ENCODE measurements around the gene CHM. TPM values are rescaled to one million over a fixed set of nuclear protein-coding genes. Genes with fewer than 3 reads are reported as not detected.
"Not testable (repeated sequence)": the region's sequence is repeated elsewhere in the genome, so short reads cannot be mapped to it uniquely, and the experiment has no call there.

CHM gene
- total RNA-seq, 1 donor from 2014 or later, result 12.5 TPM

DNA sequence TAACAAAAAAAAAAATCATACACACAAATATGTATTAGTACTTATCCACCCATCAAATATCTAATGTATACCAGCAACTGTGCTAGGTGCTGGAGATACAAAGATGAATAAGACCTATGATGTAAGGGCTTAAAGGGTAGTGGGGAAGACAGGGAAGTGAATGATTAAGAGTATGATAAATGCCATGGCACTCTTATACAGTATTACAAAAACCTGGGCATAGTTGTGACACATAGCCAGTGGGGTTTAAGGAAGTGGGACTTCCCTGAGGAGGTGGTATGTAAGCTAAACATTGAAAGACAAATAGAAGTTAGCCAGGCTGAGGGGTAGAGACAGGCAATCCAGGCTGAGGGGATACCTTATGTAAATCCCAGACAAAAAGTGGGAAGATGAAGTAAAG is 23.5 kb downstream of the CHM start:
- Histone ChIP-seq H3K4me1 (ENCODE audit: control insufficient read depth in 3 of 3, insufficient read depth in 3 of 3, low read length in 3 of 3) (no peaks in the 10 kb centered on the region), H3K27me3 (ENCODE audit: control insufficient read depth in 3 of 3, insufficient read depth in 3 of 3, low read length in 3 of 3) (no peaks in the 10 kb centered on the region), H3K4me3 (ENCODE audit: low read length in 3 of 3) (no peak overlapping the region), H3K9ac (ENCODE audit: low read depth in 1 of 3, low read length in 3 of 3) (no peak overlapping the region), H3K9me3 (ENCODE audit: control insufficient read depth in 3 of 3, low read length in 3 of 3) (no peaks in the 10 kb centered on the region), H3K27ac (ENCODE audit: low read depth, low read length) (no peak overlapping the region), H3K36me3 (ENCODE audit: control insufficient read depth in 3 of 3, insufficient read depth in 3 of 3, low read length in 3 of 3) (no peaks in the 10 kb centered on the region)

DNA sequence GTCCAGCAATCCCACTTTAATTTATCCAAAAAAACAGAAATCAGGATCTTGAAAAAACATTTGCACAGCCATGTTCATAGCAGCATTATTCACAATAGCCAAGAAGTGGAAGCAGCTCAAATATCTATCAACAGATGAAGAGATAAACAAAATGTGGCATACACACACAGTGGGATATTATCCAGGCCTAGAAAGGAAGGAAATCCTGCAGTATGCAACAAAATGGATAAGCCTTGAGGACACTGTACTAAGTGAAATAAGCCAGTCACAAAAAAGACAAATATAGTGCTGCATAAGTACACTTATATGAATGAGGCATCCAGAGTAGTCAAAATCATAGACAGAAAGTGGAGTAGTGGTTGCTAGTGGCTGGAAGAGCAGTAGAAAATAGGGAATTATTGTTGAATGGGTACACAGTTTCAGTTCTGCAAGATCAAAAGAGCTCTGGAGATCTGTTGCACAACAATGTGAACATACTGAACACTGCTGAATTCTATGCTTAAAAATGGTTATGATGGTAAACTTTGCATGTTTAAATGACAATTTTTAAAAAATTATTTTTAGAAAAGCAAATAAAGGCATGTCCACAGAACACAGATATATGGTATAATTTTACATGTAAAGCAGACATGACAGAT is 25.6 kb downstream of the CHM start:
- Histone ChIP-seq H3K9me3 (ENCODE audit: control insufficient read depth in 3 of 3, low read length in 3 of 3) (no peaks in the 10 kb centered on the region), H3K4me3 (ENCODE audit: low read length in 3 of 3) (no peak overlapping the region), H3K27me3 (ENCODE audit: control insufficient read depth in 3 of 3, insufficient read depth in 3 of 3, low read length in 3 of 3) (no peaks in the 10 kb centered on the region), H3K4me1 (ENCODE audit: control insufficient read depth in 3 of 3, insufficient read depth in 3 of 3, low read length in 3 of 3) (no peaks in the 10 kb centered on the region), H3K9ac (ENCODE audit: low read depth in 1 of 3, low read length in 3 of 3) (no peak overlapping the region), H3K27ac (ENCODE audit: low read depth, low read length) (no peak overlapping the region), H3K36me3 (ENCODE audit: control insufficient read depth in 3 of 3, insufficient read depth in 3 of 3, low read length in 3 of 3) (no peaks in the 10 kb centered on the region)

DNA sequence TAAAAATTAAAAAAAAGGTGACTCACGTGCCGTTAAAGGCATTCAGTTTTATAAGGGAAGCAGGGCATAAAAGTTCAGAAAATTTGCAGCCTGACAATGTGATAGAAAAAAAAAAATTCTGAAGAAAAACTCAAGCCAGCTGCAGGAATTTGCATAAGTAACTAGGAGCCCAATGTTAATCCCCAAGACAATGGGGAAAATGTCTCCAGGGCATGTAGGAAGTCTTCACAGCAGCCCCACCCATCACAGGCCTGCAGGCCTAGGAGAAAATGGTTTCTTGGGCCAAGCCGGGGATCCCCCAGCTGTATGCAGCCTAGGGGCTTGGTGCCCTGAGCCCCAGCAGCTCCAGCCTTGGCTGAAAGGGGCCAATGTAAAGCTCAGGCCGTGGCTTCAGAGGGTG is 31.2 kb downstream of the CHM start:
- Histone ChIP-seq H3K36me3 (ENCODE audit: control insufficient read depth in 3 of 3, insufficient read depth in 3 of 3, low read length in 3 of 3) (no peaks in the 10 kb centered on the region), H3K4me3 (ENCODE audit: low read length in 3 of 3) (no peak overlapping the region), H3K9ac (ENCODE audit: low read depth in 1 of 3, low read length in 3 of 3) (no peak overlapping the region), H3K9me3 (ENCODE audit: control insufficient read depth in 3 of 3, low read length in 3 of 3) (no peaks in the 10 kb centered on the region), H3K27ac (ENCODE audit: low read depth, low read length) (no peak overlapping the region), H3K4me1 (ENCODE audit: control insufficient read depth in 3 of 3, insufficient read depth in 3 of 3, low read length in 3 of 3) (peaks cover 0 to 4% (median 0%) of the 10 kb centered on the region in 3 donors), H3K27me3 (ENCODE audit: control insufficient read depth in 3 of 3, insufficient read depth in 3 of 3, low read length in 3 of 3) (no peaks in the 10 kb centered on the region)

DNA sequence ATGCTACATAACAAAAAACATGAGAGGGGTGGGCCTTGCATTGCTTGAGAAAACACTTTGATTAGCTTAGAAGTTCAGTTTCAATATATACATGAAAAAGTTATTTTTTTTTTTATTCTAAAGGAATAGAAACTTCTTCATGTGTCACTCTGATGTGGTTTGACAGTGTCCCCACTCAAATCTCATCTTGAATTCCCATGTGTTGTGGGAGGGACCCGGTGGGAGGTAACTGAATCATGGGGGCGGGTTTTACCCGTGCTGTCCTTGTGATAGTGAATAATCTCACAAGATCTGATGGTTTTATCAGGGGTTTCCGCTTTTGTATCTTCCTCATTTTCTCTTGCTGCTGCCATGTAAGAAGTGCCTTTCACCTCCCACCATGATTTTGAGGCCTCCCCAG is 32.4 kb downstream of the CHM start:
- not testable (repeated sequence) for H3K27ac ChIP-seq (ENCODE audit: low read depth, low read length); H3K4me3 ChIP-seq (ENCODE audit: low read length in 3 of 3); H3K4me1 ChIP-seq (ENCODE audit: control insufficient read depth in 3 of 3, insufficient read depth in 3 of 3, low read length in 3 of 3); H3K9me3 ChIP-seq (ENCODE audit: control insufficient read depth in 3 of 3, low read length in 3 of 3); H3K9ac ChIP-seq (ENCODE audit: low read depth in 1 of 3, low read length in 3 of 3); H3K36me3 ChIP-seq (ENCODE audit: control insufficient read depth in 3 of 3, insufficient read depth in 3 of 3, low read length in 3 of 3); H3K27me3 ChIP-seq (ENCODE audit: control insufficient read depth in 3 of 3, insufficient read depth in 3 of 3, low read length in 3 of 3)

DNA sequence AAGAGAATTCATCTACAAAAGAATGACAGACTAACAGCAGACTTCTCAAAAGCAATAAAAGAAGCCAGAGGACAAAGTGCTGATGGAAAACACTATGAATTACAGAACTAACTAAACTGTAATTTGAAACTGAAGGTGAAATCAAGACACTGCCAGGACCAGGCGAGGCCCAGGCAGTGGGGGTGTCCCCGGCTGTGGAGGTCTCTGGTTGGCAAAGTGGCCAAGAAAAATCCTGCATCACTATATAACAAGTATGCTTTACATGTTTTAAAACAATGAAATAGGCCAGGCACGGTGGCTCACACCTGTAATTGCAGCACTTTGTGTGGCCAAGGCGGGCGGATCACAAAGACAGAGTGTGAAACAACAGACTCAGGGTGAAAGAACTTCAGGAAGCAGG is 32.9 kb downstream of the CHM start:
- H3K4me3 ChIP-seq (ENCODE audit: low read length in 3 of 3), result no peak overlapping the region
- no peak overlapping the region for H3K9ac ChIP-seq (ENCODE audit: low read depth in 1 of 3, low read length in 3 of 3)
- no peaks in the 10 kb centered on the region for H3K27me3 ChIP-seq (ENCODE audit: control insufficient read depth in 3 of 3, insufficient read depth in 3 of 3, low read length in 3 of 3)

DNA sequence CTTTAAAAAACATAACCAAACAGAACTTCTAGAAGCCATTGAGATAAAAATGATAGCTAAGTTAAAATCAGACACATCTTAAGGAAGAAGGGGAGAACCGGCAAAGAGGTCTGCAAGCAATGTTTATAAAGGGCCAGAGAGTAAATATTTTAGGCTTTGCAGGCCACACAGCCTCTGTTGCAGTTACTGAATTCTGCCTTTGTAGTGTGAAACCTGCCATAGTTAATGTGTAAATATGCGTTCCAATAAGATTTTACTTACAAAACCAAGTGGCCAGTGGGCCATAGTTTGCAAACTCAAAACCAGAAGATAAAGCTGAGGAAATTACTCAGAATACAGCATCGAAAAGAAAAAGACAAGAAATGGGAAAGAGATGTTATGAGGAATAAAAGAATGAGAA is 33.6 kb downstream of the CHM start:
- Histone ChIP-seq H3K4me1 (ENCODE audit: control insufficient read depth in 3 of 3, insufficient read depth in 3 of 3, low read length in 3 of 3) (peaks cover 0 to 4% (median 0%) of the 10 kb centered on the region in 3 donors), H3K36me3 (ENCODE audit: control insufficient read depth in 3 of 3, insufficient read depth in 3 of 3, low read length in 3 of 3) (no peaks in the 10 kb centered on the region), H3K4me3 (ENCODE audit: low read length in 3 of 3) (no peak overlapping the region), H3K9ac (ENCODE audit: low read depth in 1 of 3, low read length in 3 of 3) (no peak overlapping the region), H3K27ac (ENCODE audit: low read depth, low read length) (no peak overlapping the region), H3K9me3 (ENCODE audit: control insufficient read depth in 3 of 3, low read length in 3 of 3) (no peaks in the 10 kb centered on the region), H3K27me3 (ENCODE audit: control insufficient read depth in 3 of 3, insufficient read depth in 3 of 3, low read length in 3 of 3) (no peaks in the 10 kb centered on the region)

More for the DNA sequence above, 32.9 kb downstream of the CHM start:
- H3K36me3 ChIP-seq (ENCODE audit: control insufficient read depth in 3 of 3, insufficient read depth in 3 of 3, low read length in 3 of 3), result no peaks in the 10 kb centered on the region
- H3K4me1 ChIP-seq (ENCODE audit: control insufficient read depth in 3 of 3, insufficient read depth in 3 of 3, low read length in 3 of 3), result peaks cover 0 to 4% (median 0%) of the 10 kb centered on the region in 3 donors
- no peak overlapping the region for H3K27ac ChIP-seq (ENCODE audit: low read depth, low read length)
- no peaks in the 10 kb centered on the region for H3K9me3 ChIP-seq (ENCODE audit: control insufficient read depth in 3 of 3, low read length in 3 of 3)

DNA sequence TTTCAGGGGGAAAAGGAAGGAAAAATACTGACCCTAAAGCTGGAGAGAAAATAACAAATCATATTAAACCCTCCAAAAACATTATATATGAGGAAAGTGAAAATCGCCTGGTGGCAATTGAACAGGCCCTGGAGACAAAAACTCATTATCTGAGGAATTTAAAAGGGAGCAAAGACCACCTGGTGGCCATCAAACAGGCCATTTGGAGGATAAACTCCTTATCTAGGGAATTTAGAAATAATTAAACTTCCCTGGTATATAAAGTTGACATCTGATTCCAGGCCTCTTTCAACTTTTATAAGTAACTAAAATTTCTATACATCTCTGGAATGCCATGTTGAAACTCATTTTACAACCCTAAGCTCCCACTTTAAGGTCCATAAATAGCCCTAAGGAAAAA is 35.2 kb downstream of the CHM start:
- Histone ChIP-seq H3K4me3 (ENCODE audit: low read length in 3 of 3) (no peak overlapping the region), H3K9ac (ENCODE audit: low read depth in 1 of 3, low read length in 3 of 3) (no peak overlapping the region), H3K9me3 (ENCODE audit: control insufficient read depth in 3 of 3, low read length in 3 of 3) (no peaks in the 10 kb centered on the region), H3K27ac (ENCODE audit: low read depth, low read length) (no peak overlapping the region), H3K36me3 (ENCODE audit: control insufficient read depth in 3 of 3, insufficient read depth in 3 of 3, low read length in 3 of 3) (no peaks in the 10 kb centered on the region), H3K4me1 (ENCODE audit: control insufficient read depth in 3 of 3, insufficient read depth in 3 of 3, low read length in 3 of 3) (peaks cover 0 to 4% (median 0%) of the 10 kb centered on the region in 3 donors), H3K27me3 (ENCODE audit: control insufficient read depth in 3 of 3, insufficient read depth in 3 of 3, low read length in 3 of 3) (no peaks in the 10 kb centered on the region)

DNA sequence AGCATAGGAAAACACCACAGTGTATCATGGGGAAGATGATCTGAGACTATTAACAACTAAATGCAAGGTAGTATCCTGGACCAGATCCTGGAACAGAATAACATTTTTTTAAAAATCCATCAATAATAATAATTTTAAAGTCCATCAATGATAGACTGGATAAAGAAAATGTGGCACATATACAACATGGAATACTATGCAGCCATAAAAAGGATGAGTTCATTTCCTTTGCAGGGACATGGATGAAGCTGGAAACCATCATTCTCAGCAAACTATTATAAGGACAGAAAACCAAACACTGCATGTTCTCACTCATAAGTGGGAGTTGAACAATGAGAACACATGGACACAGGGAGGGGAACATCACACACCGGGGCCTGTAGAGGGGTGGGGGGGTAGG is 37.6 kb downstream of the CHM start:
- not testable (repeated sequence) for H3K36me3 ChIP-seq (ENCODE audit: control insufficient read depth in 3 of 3, insufficient read depth in 3 of 3, low read length in 3 of 3); H3K9ac ChIP-seq (ENCODE audit: low read depth in 1 of 3, low read length in 3 of 3); H3K27ac ChIP-seq (ENCODE audit: low read depth, low read length); H3K4me1 ChIP-seq (ENCODE audit: control insufficient read depth in 3 of 3, insufficient read depth in 3 of 3, low read length in 3 of 3); H3K27me3 ChIP-seq (ENCODE audit: control insufficient read depth in 3 of 3, insufficient read depth in 3 of 3, low read length in 3 of 3); H3K4me3 ChIP-seq (ENCODE audit: low read length in 3 of 3); H3K9me3 ChIP-seq (ENCODE audit: control insufficient read depth in 3 of 3, low read length in 3 of 3)

DNA sequence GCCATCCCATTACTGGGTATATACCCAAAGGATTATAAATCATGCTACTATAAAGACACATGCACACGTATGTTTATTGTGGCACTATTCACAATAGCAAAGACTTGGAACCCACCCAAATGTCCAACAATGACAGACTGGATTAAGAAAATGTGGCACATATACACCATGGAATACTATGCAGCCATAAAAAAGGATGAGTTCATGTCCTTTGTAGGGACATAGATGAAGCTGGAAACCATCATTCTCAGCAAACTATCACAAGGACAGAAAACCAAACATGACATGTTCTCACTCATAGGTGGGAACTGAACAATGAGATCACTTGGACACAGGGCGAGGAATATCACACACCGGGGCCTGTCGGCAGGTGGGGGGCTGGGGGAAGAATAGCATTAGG is 39.5 kb downstream of the CHM start:
- not testable (repeated sequence) for H3K9me3 ChIP-seq (ENCODE audit: control insufficient read depth in 3 of 3, low read length in 3 of 3); H3K4me1 ChIP-seq (ENCODE audit: control insufficient read depth in 3 of 3, insufficient read depth in 3 of 3, low read length in 3 of 3); H3K4me3 ChIP-seq (ENCODE audit: low read length in 3 of 3); H3K27ac ChIP-seq (ENCODE audit: low read depth, low read length); H3K9ac ChIP-seq (ENCODE audit: low read depth in 1 of 3, low read length in 3 of 3); H3K36me3 ChIP-seq (ENCODE audit: control insufficient read depth in 3 of 3, insufficient read depth in 3 of 3, low read length in 3 of 3); H3K27me3 ChIP-seq (ENCODE audit: control insufficient read depth in 3 of 3, insufficient read depth in 3 of 3, low read length in 3 of 3)

DNA sequence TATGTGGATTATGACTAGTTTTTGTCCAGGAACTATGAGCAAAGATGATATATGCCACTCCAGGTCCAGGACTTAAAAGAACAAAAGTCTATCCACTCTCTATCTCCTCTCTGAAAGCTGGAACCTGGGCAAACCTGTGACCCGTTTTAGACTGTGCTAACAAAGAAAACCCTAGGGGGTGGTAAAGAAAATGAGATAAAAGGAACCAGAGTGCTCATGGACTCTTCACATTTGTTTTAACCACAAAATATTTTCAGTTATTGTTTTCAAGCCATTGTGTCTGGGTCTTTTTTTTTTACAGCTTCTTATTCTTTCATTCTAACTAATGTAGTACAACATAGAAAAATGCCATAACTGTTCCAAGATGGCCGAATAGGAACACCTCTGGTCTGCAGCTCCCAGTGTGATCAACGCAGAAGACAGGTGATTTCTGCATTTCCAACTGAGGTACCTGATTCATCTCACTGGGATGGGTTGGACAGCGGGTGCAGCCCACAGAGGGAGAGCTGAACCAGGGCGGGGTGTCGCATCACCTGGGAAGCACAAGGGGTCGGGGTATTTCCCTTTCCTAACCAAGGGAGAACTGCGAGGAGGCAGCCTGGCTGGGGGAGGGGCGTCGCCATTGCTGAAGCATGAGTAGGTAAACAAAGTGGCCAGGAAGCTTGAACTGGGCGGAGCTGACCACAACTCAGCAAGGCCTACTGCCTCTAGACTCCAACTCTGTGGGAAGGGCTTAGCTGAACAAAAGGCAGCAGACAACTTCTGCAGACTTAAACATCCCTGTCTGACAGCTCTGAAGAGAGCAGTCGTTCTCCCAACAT is 45.1 kb downstream of the CHM start:
- no peak overlapping the region for H3K9ac ChIP-seq (ENCODE audit: low read depth in 1 of 3, low read length in 3 of 3)
- H3K36me3 ChIP-seq (ENCODE audit: control insufficient read depth in 3 of 3, insufficient read depth in 3 of 3, low read length in 3 of 3), result no peaks in the 10 kb centered on the region
- H3K9me3 ChIP-seq (ENCODE audit: control insufficient read depth in 3 of 3, low read length in 3 of 3), result no peaks in the 10 kb centered on the region
- H3K27me3 ChIP-seq (ENCODE audit: control insufficient read depth in 3 of 3, insufficient read depth in 3 of 3, low read length in 3 of 3), result no peaks in the 10 kb centered on the region
- no peaks in the 10 kb centered on the region for H3K4me1 ChIP-seq (ENCODE audit: control insufficient read depth in 3 of 3, insufficient read depth in 3 of 3, low read length in 3 of 3)
- H3K4me3 ChIP-seq (ENCODE audit: low read length in 3 of 3), result no peak overlapping the region
- no peak overlapping the region for H3K27ac ChIP-seq (ENCODE audit: low read depth, low read length)
